Non-pigmented ciliary epithelial cell (primary cell): ENCODE results near the gene BPIFB6.

Experiments
- DNase-seq: peaks from one replicate; pipeline ENCODE4 v3.0.0-alpha.2; 2010; ENCODE audit warnings: low read depth

The BPIFB6 gene

GRCh38 chr20:33031531-33031930, at the start of gene BPIFB6:
Gene BPIFB6, plus strand, starts transcription at chr20:33031648. Its CDS starts 0 bp downstream, at chr20:33031648.
- no peak for DNase-seq

GRCh38 chr20:32982617-32983458, 48.6 kb upstream of the BPIFB6 start:
- DNase-seq = no peak

GRCh38 chr20:32983459-32984112, 47.9 kb upstream of the BPIFB6 start:
- DNase-seq = no peak

GRCh38 chr20:32984196-32984595, 47.3 kb upstream of the BPIFB6 start:
- DNase-seq = no peak

GRCh38 chr20:32984631-32985354, 46.7 kb upstream of the BPIFB6 start:
- no peak for DNase-seq

- DNase-seq = no peak
Observed at GRCh38 chr20:32985596-32985995, 45.9 kb upstream of the BPIFB6 start.

- DNase-seq = no peak
Observed at GRCh38 chr20:32986331-32986966, 45.0 kb upstream of the BPIFB6 start.

GRCh38 chr20:32987044-32987825, 44.2 kb upstream of the BPIFB6 start:
- no peak for DNase-seq

GRCh38 chr20:32988008-32988407, 43.4 kb upstream of the BPIFB6 start:
- no peak for DNase-seq

- no peak for DNase-seq
Observed at GRCh38 chr20:32989507-32990283, 41.8 kb upstream of the BPIFB6 start.

GRCh38 chr20:32990426-32990825, 41.0 kb upstream of the BPIFB6 start:
- no peak for DNase-seq

GRCh38 chr20:32991383-32991782, 40.1 kb upstream of the BPIFB6 start:
- no peak for DNase-seq

- no peak for DNase-seq
Observed at GRCh38 chr20:32991792-32992641, 39.4 kb upstream of the BPIFB6 start.

- no peak for DNase-seq
Observed at GRCh38 chr20:32993496-32994050, 37.9 kb upstream of the BPIFB6 start.

- no peak for DNase-seq
Observed at GRCh38 chr20:32995802-32996201, 35.6 kb upstream of the BPIFB6 start.

GRCh38 chr20:32997431-32997830, 34.0 kb upstream of the BPIFB6 start:
- DNase-seq = no peak

GRCh38 chr20:32999603-33000250, 31.7 kb upstream of the BPIFB6 start:
- no peak for DNase-seq

GRCh38 chr20:33000802-33001466, 30.5 kb upstream of the BPIFB6 start:
- no peak for DNase-seq
